Liver (tissue), 9 donors: ENCODE data around the gene METTL21C. TPM values are rescaled to one million over a fixed set of nuclear protein-coding genes. Genes with fewer than 3 reads are reported as not detected.

Source experiments
- DNase-seq: peaks from one replicate; pipeline ENCODE4 v3.0.0-alpha.2; 2017; ENCODE audit warnings: low spot score
- H3K27ac ChIP-seq, 2 donors: one replicate each; pipeline ENCODE4 v1.7.0; 2013; ENCODE audit warnings: inconsistent platforms in 2 of 2, low read length in 2 of 2, control low read depth in 1 of 2, low read depth in 1 of 2, mild to moderate bottlenecking in 1 of 2
- H3K27me3 ChIP-seq, 4 donors: one replicate each; pipeline versions ENCODE4 v1.6.1 to v1.7.0; 2013; ENCODE audit warnings: low read length in 3 of 4, inconsistent platforms in 1 of 4, mild to moderate bottlenecking in 1 of 4, moderate library complexity in 1 of 4; ENCODE audit not compliant: control insufficient read depth in 4 of 4, insufficient read depth in 4 of 4
- H3K36me3 ChIP-seq, 4 donors: one replicate each; pipeline versions ENCODE4 v1.6.1 to v1.7.0; 2013; ENCODE audit warnings: low read length in 3 of 4, mild to moderate bottlenecking in 3 of 4, low read depth in 1 of 4, moderate library complexity in 1 of 4; ENCODE audit not compliant: control insufficient read depth in 4 of 4, insufficient read depth in 3 of 4
- H3K4me1 ChIP-seq, 4 donors: one replicate each; pipeline versions ENCODE4 v1.6.1 to v1.7.0; 2013; ENCODE audit warnings: low read length in 3 of 4, mild to moderate bottlenecking in 3 of 4, moderate library complexity in 1 of 4; ENCODE audit not compliant: control insufficient read depth in 4 of 4, insufficient read depth in 4 of 4
- H3K4me3 ChIP-seq, 3 donors: one replicate each; pipeline versions ENCODE4 v1.6.1 to v1.7.0; 2013; ENCODE audit warnings: low read length in 3 of 3, control low read depth in 1 of 3, low read depth in 1 of 3, mild to moderate bottlenecking in 1 of 3
- H3K9ac ChIP-seq, 2 donors: one replicate each; pipeline ENCODE4 v1.7.0; 2013; ENCODE audit warnings: low read length in 2 of 2, mild to moderate bottlenecking in 2 of 2, moderate library complexity in 2 of 2, control low read depth in 1 of 2, low read depth in 1 of 2
- H3K9me3 ChIP-seq, 4 donors: one replicate each; pipeline versions ENCODE4 v1.6.1 to v1.7.0; 2013; ENCODE audit warnings: low read length in 3 of 4; ENCODE audit not compliant: control insufficient read depth in 4 of 4
- FOXA1 ChIP-seq: IDR thresholded peaks from 2 replicates; pipeline ENCODE4 v1.6.1; 2016; ENCODE audit warnings: antibody characterized with exemption
- GABPA ChIP-seq, 2 donors: IDR thresholded peaks in 1 of 2; conservative IDR thresholded peaks in 1 of 2; 2 replicates each; pipeline ENCODE4 v1.6.1; 2016; ENCODE audit warnings: antibody characterized with exemption in 2 of 2, mild to moderate bottlenecking in 1 of 2, moderate library complexity in 1 of 2
- HNF4G ChIP-seq: IDR thresholded peaks from 2 replicates; pipeline ENCODE4 v1.6.1; 2016; ENCODE audit warnings: antibody characterized with exemption
- JUND ChIP-seq, 2 donors: IDR thresholded peaks; 2 replicates each; pipeline ENCODE4 v1.6.1; 2016; ENCODE audit warnings: antibody characterized with exemption in 2 of 2
- NR2F2 ChIP-seq: IDR thresholded peaks from 2 replicates; pipeline ENCODE4 v1.6.1; 2016; ENCODE audit warnings: antibody characterized with exemption
- RXRA ChIP-seq, 2 donors: IDR thresholded peaks; 2 replicates each; pipeline ENCODE4 v1.6.1; 2017 to 2018; ENCODE audit warnings: antibody characterized with exemption in 2 of 2, mild to moderate bottlenecking in 1 of 2
- TAF1 ChIP-seq: conservative IDR thresholded peaks from 2 replicates; pipeline ENCODE4 v1.6.1; 2016; ENCODE audit warnings: antibody characterized with exemption, mild to moderate bottlenecking
- YY1 ChIP-seq: IDR thresholded peaks from 2 replicates; pipeline ENCODE4 v1.6.1; 2016; ENCODE audit warnings: antibody characterized with exemption, mild to moderate bottlenecking
- WGBS: extraction: QIAGEN DNeasy Blood & Tissue Kit; methylation state at CpG from one replicate; pipeline ENCODE4 v1.1.7; 2013; 5-methylcytosine and 5-hydroxymethylcytosine counted together
- polyA plus RNA-seq, 2 donors: library from polyadenylated mRNA; stranded (reverse) in 1 of 2; unstranded in 1 of 2; fragments of 200-250 nt in 1 of 2; fragments of >200 nt in 1 of 2; fragmentation: Nextera tagmentation in 1 of 2; extraction: Ambion mirVana in 1 of 2; gene quantifications; one replicate each; pipeline versions ENCODE4 v1.2.1 to v1.2.3, GENCODE V29; 2013 to 2015
- total RNA-seq, 2 donors: library from RNA; depleted of rRNA; stranded (reverse); fragments of >200 nt; gene quantifications; one replicate each; pipeline ENCODE4 v1.2.3, GENCODE V29; 2014
- TF ChIP-seq, protein P1 (sequence below): IDR thresholded peaks from 2 replicates; pipeline ENCODE4 v1.6.1; 2016; ENCODE audit warnings: antibody characterized with exemption
- TF ChIP-seq, protein P2 (sequence below): IDR thresholded peaks from 2 replicates; pipeline ENCODE4 v1.6.1; 2016; ENCODE audit warnings: antibody characterized with exemption, mild to moderate bottlenecking
- TF ChIP-seq, protein P3 (sequence below): IDR thresholded peaks from 2 replicates; pipeline ENCODE4 v1.6.1; 2016; ENCODE audit warnings: antibody characterized with exemption
- TF ChIP-seq, protein P4 (sequence below): IDR thresholded peaks from 2 replicates; pipeline ENCODE4 v1.6.1; 2016; ENCODE audit warnings: antibody characterized with exemption
- donor health status: healthy.
- donor health status: healthy.
- donor health status: healthy.
- donor health status: healthy.
- donor health status: healthy.

The METTL21C gene
- total and polyA plus RNA-seq, 4 donors, result 0.09 TPM; not detected in 3

DNA sequence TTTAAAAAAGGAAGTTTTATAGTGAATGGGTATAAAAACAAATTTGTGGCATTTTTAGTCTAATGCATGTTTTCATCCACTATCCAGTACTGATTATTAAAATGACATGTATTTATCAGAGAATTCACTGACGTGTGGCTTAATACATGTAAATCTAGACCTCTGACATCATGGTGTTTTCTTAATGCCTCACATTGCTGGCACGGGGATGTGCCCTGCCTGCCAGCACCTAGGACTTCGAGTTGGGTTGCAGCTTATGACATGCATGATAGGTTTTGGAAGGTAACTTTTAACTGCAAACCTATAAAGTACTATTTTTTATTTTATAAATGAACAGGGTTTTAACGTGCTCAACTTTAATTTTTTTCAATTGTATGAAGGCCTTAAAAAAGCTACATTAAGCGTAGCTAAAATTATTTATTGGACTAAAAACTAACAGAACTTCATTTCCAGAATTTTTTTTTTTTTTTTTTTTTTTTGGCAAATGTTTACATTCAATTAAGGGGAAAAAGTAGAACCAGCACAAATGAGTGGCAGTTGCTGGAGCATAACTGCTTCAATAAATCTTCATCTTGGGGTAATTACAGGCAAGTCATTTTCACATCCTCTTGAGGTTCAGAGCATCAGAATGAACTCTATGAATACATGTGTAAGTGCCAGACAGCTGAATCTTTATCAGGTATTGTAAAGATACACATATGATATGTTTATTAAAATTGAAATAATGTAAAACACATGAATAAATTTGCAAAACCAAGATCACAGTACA, 16.3 kb downstream of the METTL21C start:
- no peak overlapping the region for H3K4me3 ChIP-seq
- no peaks in the 10 kb centered on the region for H3K9me3 ChIP-seq
- peaks cover 0 to 5% (median 0%) of the 10 kb centered on the region in 4 donors for H3K4me1 ChIP-seq
- no peak overlapping the region for H3K9ac ChIP-seq
- TF ChIP-seq, protein P1, sequence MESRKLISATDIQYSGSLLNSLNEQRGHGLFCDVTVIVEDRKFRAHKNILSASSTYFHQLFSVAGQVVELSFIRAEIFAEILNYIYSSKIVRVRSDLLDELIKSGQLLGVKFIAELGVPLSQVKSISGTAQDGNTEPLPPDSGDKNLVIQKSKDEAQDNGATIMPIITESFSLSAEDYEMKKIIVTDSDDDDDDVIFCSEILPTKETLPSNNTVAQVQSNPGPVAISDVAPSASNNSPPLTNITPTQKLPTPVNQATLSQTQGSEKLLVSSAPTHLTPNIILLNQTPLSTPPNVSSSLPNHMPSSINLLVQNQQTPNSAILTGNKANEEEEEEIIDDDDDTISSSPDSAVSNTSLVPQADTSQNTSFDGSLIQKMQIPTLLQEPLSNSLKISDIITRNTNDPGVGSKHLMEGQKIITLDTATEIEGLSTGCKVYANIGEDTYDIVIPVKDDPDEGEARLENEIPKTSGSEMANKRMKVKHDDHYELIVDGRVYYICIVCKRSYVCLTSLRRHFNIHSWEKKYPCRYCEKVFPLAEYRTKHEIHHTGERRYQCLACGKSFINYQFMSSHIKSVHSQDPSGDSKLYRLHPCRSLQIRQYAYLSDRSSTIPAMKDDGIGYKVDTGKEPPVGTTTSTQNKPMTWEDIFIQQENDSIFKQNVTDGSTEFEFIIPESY, result no peak
- TF ChIP-seq TAF1 (no peak), HNF4G (no peak)
- H3K27me3 ChIP-seq, result no peaks in the 10 kb centered on the region
- H3K36me3 ChIP-seq, result peaks cover 2 to 51% (median 36%) of the 10 kb centered on the region in 4 donors
- DNase-seq, result no peak
- no peak overlapping the region for H3K27ac ChIP-seq
- 83% methylated on average over 5 of the region's 5 CpGs for WGBS

DNA sequence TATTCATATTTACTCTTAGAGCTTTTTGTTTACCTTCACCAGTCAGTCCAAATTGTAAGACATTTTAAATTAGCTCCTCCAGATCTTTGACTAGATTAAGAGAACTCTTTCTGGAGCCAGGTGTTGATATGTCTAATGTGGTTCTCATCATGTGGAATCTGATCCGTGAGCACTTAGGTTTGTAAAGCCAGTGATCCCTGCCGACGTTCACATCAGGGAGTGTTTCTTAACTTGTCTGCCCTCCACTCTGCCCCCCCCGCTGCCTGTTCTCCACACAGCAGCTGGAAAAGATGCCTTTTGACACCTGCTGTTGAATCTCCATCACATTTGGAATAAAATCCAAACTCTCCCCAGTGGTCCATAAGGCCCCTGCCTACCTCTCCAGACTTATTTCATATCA, 17.7 kb downstream of the METTL21C start:
- TF ChIP-seq HNF4G (no peak), FOXA1 (no peak), YY1 (no peak), GABPA (IDR thresholded peaks at IDR 0.05 in 1 of 2, conservative IDR thresholded peaks at IDR 0.05 in 1 of 2) (no peak), RXRA (IDR thresholded peaks at IDR 0.05) (no peak), TAF1 (no peak), NR2F2 (no peak), JUND (IDR thresholded peaks at IDR 0.05) (no peak)
- TF ChIP-seq, protein P1, result no peak
- TF ChIP-seq, protein P2, sequence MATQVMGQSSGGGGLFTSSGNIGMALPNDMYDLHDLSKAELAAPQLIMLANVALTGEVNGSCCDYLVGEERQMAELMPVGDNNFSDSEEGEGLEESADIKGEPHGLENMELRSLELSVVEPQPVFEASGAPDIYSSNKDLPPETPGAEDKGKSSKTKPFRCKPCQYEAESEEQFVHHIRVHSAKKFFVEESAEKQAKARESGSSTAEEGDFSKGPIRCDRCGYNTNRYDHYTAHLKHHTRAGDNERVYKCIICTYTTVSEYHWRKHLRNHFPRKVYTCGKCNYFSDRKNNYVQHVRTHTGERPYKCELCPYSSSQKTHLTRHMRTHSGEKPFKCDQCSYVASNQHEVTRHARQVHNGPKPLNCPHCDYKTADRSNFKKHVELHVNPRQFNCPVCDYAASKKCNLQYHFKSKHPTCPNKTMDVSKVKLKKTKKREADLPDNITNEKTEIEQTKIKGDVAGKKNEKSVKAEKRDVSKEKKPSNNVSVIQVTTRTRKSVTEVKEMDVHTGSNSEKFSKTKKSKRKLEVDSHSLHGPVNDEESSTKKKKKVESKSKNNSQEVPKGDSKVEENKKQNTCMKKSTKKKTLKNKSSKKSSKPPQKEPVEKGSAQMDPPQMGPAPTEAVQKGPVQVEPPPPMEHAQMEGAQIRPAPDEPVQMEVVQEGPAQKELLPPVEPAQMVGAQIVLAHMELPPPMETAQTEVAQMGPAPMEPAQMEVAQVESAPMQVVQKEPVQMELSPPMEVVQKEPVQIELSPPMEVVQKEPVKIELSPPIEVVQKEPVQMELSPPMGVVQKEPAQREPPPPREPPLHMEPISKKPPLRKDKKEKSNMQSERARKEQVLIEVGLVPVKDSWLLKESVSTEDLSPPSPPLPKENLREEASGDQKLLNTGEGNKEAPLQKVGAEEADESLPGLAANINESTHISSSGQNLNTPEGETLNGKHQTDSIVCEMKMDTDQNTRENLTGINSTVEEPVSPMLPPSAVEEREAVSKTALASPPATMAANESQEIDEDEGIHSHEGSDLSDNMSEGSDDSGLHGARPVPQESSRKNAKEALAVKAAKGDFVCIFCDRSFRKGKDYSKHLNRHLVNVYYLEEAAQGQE, result no peak
- TF ChIP-seq, protein P3, sequence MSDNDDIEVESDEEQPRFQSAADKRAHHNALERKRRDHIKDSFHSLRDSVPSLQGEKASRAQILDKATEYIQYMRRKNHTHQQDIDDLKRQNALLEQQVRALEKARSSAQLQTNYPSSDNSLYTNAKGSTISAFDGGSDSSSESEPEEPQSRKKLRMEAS, result no peak
- TF ChIP-seq, protein P4, sequence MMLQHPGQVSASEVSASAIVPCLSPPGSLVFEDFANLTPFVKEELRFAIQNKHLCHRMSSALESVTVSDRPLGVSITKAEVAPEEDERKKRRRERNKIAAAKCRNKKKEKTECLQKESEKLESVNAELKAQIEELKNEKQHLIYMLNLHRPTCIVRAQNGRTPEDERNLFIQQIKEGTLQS, result no peak
- Histone ChIP-seq H3K9me3 (no peaks in the 10 kb centered on the region), H3K9ac (no peak overlapping the region), H3K36me3 (peaks cover 2 to 65% (median 42%) of the 10 kb centered on the region in 4 donors), H3K4me1 (peaks cover 0 to 5% (median 0%) of the 10 kb centered on the region in 4 donors), H3K27me3 (no peaks in the 10 kb centered on the region), H3K27ac (no peak overlapping the region), H3K4me3 (no peak overlapping the region)
- 95% methylated on average over 4 of the region's 4 CpGs for WGBS
- no peak for DNase-seq
